ENCODE measurements around the gene ERICH4. TPM values are rescaled to one million over a fixed set of nuclear protein-coding genes. Genes with fewer than 3 reads are reported as not detected.
"Not testable (repeated sequence)": the region's sequence is repeated elsewhere in the genome, so short reads cannot be mapped to it uniquely, and the experiment has no call there.

The ERICH4 gene
- total RNA-seq, 1 donor from 2014 or later = not detected

DNA sequence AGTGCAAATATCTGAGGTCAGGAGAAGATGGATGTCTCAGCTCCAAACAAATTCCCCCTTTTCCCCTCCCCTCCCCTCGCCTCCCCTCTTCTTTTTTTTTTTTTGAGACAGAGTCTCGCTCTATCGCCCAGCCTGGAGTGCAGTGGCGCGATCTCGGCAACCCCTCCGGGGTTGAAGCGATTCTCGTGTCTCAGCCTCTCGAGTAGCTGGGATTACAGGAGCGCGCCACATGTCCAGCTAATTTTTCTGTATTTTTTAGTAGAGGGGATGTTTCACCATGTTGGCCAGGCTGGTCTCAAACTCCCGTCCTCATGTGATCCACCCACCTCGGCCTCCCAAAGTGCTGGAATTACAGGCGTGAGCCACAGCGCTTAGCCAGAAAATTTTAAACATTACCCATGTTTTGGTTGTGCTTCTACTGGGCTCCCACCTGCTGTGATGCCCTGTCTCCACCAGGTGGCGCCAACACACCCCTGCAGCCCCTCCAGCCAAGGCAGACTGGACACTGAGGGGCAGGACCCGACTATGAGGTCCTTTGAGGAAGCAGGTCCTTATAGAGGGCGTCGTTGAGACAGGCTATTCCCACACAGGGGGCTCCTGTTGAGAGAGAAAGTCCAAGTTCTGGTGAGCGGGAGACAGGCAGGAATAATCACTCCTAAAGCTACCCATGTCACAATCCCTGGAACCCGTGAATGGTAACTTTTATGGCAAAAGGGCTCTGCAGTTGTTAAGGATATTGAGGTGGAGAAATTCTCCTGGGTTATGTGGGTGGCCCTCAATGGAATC, 6.3 kb downstream of the ERICH4 start:
- Mint-ChIP-seq H3K27ac (no peak overlapping the region), H3K4me1 (ENCODE audit: low read depth) (peaks cover 15% of the 10 kb centered on the region), H3K9me3 (no peaks in the 10 kb centered on the region), H3K36me3 (ENCODE audit: low read depth) (no peaks in the 10 kb centered on the region), H3K4me3 (peak overlapping the region; percentile 81), H3K27me3 (ENCODE audit: insufficient read depth) (peaks cover 14% of the 10 kb centered on the region)
- intact Hi-C loops (cut with micrococcal nuclease) = loop anchor here (1.0 to 10.0 kb wide), 7 partner anchors 10 to 244 kb away; partner anchors contain the start of gene DMAC2
- DNase-seq (ENCODE audit: low spot score) = peak; percentile 60

DNA sequence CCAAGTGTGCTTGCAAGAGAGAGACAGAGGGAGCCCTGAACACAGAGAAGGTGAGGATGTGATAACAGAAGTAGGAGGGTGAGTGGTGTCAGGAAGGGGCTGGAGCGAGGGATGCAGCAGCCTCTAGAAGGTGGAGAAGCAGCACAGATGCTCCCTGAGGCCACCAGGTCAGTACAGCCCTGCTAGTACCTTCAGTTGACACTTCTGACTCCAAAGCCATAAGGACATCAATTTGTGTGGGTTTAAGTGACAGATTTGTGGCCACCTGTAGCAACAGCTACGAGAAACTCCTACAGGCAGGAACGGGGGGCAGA, 6.9 kb downstream of the ERICH4 start:
- H3K36me3 Mint-ChIP-seq (ENCODE audit: low read depth) = no peaks in the 10 kb centered on the region
- no peak overlapping the region for H3K27ac Mint-ChIP-seq
- intact Hi-C loops (cut with micrococcal nuclease) = loop anchor here (1.0 to 10.0 kb wide), 7 partner anchors 11 to 245 kb away; partner anchors contain the start of gene DMAC2
- H3K27me3 Mint-ChIP-seq (ENCODE audit: insufficient read depth) = peaks cover 14% of the 10 kb centered on the region
- DNase-seq (ENCODE audit: low spot score) = no peak
- H3K4me3 Mint-ChIP-seq = no peak overlapping the region
- H3K9me3 Mint-ChIP-seq = no peaks in the 10 kb centered on the region
- H3K4me1 Mint-ChIP-seq (ENCODE audit: low read depth) = peaks cover 19% of the 10 kb centered on the region

- H3K27ac Mint-ChIP-seq = no peak overlapping the region
- no peak overlapping the region for H3K4me3 Mint-ChIP-seq
- peaks cover 8% of the 10 kb centered on the region for H3K27me3 Mint-ChIP-seq (ENCODE audit: insufficient read depth)
- peaks cover 43% of the 10 kb centered on the region for H3K4me1 Mint-ChIP-seq (ENCODE audit: low read depth)
- intact Hi-C loops (cut with micrococcal nuclease) = no loop called here
- H3K36me3 Mint-ChIP-seq (ENCODE audit: low read depth) = no peaks in the 10 kb centered on the region
- no peak for DNase-seq (ENCODE audit: low spot score)
- H3K9me3 Mint-ChIP-seq = no peaks in the 10 kb centered on the region
Observed at GRCh38 chr19:41452584-41453275, 9.8 kb downstream of the ERICH4 start.

GRCh38 chr19:41455936-41456335, 13.0 kb downstream of the ERICH4 start:
- Mint-ChIP-seq H3K27me3 (ENCODE audit: insufficient read depth) (peaks cover 11% of the 10 kb centered on the region), H3K4me3 (no peak overlapping the region), H3K27ac (no peak overlapping the region), H3K4me1 (ENCODE audit: low read depth) (peaks cover 42% of the 10 kb centered on the region), H3K36me3 (ENCODE audit: low read depth) (no peaks in the 10 kb centered on the region), H3K9me3 (no peaks in the 10 kb centered on the region)
- intact Hi-C loops (cut with micrococcal nuclease) = loop anchor here (5.0 kb wide), 1 partner anchor 66 kb away; no protein-coding TSS in a partner anchor
- no peak for DNase-seq (ENCODE audit: low spot score)

DNA sequence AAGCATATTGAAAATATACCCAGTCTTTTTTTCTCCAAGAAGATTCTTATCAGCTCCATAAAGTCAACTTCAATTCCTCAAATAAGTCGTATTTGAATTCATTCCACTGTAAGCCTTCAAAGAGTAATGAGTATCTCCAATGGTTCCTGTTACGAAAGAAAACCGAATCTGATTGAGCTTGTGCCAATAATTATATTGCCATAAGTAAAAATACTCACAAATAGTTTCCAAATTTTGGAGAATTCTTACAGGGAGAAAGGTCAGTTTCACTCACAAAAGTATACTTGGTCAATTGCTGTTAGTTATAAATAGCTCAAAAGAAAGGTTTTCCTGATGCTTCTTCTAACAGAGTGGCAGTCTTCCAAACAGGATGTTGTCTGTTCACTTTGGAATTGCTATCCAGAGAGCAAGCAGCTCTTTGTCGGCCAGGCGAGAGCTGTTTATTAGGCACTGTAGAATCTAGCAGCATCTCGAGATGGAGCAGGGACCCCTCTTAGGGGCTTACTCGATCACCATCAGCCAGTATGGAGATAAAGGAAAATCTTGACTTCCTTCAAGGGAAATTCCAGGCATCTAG, 13.5 kb downstream of the ERICH4 start:
- no peak for DNase-seq (ENCODE audit: low spot score)
- Mint-ChIP-seq H3K9me3 (no peaks in the 10 kb centered on the region), H3K27me3 (ENCODE audit: insufficient read depth) (peaks cover 11% of the 10 kb centered on the region), H3K4me1 (ENCODE audit: low read depth) (peaks cover 42% of the 10 kb centered on the region), H3K4me3 (peak overlapping the region; percentile 30), H3K36me3 (ENCODE audit: low read depth) (no peaks in the 10 kb centered on the region), H3K27ac (peak overlapping the region; percentile 18)
- intact Hi-C loops (cut with micrococcal nuclease) = loop anchor here (5.0 kb wide), 1 partner anchor 66 kb away; no protein-coding TSS in a partner anchor

- Mint-ChIP-seq H3K36me3 (ENCODE audit: low read depth) (no peaks in the 10 kb centered on the region), H3K9me3 (no peaks in the 10 kb centered on the region), H3K27me3 (ENCODE audit: insufficient read depth) (peaks cover 9% of the 10 kb centered on the region), H3K4me1 (ENCODE audit: low read depth) (peaks cover 42% of the 10 kb centered on the region), H3K27ac (peak overlapping the region; percentile 32), H3K4me3 (peak overlapping the region; percentile 7)
- no peak for DNase-seq (ENCODE audit: low spot score)
- intact Hi-C loops (cut with micrococcal nuclease) = loop anchor here (5.0 kb wide), 1 partner anchor 65 kb away; no protein-coding TSS in a partner anchor
Observed at GRCh38 chr19:41457241-41457640, 14.3 kb downstream of the ERICH4 start.

DNA sequence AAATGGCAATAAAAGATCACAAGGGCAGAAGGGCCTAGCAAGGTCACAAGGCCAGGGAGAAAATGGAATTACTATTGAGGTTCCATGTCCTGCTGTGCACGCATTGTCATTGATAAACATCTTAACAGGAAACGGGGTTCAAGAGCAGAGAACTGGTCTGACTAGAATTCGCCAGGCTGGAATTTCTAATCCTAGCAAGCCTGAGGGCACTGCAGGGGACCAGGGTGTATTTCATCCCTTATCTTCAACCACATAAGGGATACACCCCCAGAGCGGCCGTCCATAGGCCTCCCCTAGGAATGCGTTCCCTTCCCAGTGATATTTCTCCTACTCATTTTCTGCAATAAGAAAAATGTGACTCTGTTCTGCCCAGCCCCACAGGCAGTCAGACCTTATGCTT, 19.5 kb downstream of the ERICH4 start:
- intact Hi-C loops (cut with micrococcal nuclease) = no loop called here
- Mint-ChIP-seq H3K9me3 (no peaks in the 10 kb centered on the region), H3K4me3 (no peak overlapping the region), H3K4me1 (ENCODE audit: low read depth) (peaks cover 30% of the 10 kb centered on the region), H3K36me3 (ENCODE audit: low read depth) (no peaks in the 10 kb centered on the region), H3K27me3 (ENCODE audit: insufficient read depth) (peaks cover 20% of the 10 kb centered on the region), H3K27ac (no peak overlapping the region)
- DNase-seq (ENCODE audit: low spot score) = no peak

GRCh38 chr19:41463257-41464256, 20.6 kb downstream of the ERICH4 start:
- peaks cover 20% of the 10 kb centered on the region for H3K4me1 Mint-ChIP-seq (ENCODE audit: low read depth)
- peak overlapping the region; percentile 37 for H3K27ac Mint-ChIP-seq
- H3K27me3 Mint-ChIP-seq (ENCODE audit: insufficient read depth) = peaks cover 25% of the 10 kb centered on the region
- H3K36me3 Mint-ChIP-seq (ENCODE audit: low read depth); DNase-seq (ENCODE audit: low spot score); intact Hi-C loops (cut with micrococcal nuclease); H3K9me3 Mint-ChIP-seq: not testable (repeated sequence)
- H3K4me3 Mint-ChIP-seq = peak overlapping the region; percentile 32

DNA sequence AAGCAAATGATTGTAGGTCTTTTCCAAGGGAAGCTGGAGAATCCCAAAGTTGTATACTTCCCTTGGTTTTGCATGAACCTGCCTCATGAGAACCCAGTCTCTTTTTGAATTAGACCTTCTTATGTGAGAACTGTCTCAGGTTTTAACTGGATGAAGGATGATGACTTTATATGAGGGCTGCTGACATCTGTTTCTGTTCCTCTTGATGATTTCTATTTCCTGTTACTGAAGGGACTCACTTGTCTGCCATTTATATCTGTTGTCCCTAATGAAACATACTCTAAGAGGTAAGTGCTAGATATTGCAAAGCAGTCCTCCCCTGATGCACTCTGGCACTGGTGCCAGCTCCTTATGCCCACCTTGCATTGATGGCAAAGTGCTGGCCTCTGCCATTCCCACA, 33.6 kb downstream of the ERICH4 start:
- H3K27me3 Mint-ChIP-seq (ENCODE audit: insufficient read depth) = peaks cover 26% of the 10 kb centered on the region
- H3K4me1 Mint-ChIP-seq (ENCODE audit: low read depth) = no peaks in the 10 kb centered on the region
- DNase-seq (ENCODE audit: low spot score) = no peak
- no peak overlapping the region for H3K4me3 Mint-ChIP-seq
- intact Hi-C loops (cut with micrococcal nuclease) = no loop called here
- no peaks in the 10 kb centered on the region for H3K36me3 Mint-ChIP-seq (ENCODE audit: low read depth)
- no peak overlapping the region for H3K27ac Mint-ChIP-seq
- no peaks in the 10 kb centered on the region for H3K9me3 Mint-ChIP-seq

GRCh38 chr19:41478171-41478570, 35.2 kb downstream of the ERICH4 start:
- no peak overlapping the region for H3K4me3 Mint-ChIP-seq
- peaks cover 26% of the 10 kb centered on the region for H3K27me3 Mint-ChIP-seq (ENCODE audit: insufficient read depth)
- H3K27ac Mint-ChIP-seq = no peak overlapping the region
- no peak for DNase-seq (ENCODE audit: low spot score)
- intact Hi-C loops (cut with micrococcal nuclease) = no loop called here
- no peaks in the 10 kb centered on the region for H3K4me1 Mint-ChIP-seq (ENCODE audit: low read depth)
- H3K9me3 Mint-ChIP-seq = no peaks in the 10 kb centered on the region
- H3K36me3 Mint-ChIP-seq (ENCODE audit: low read depth) = no peaks in the 10 kb centered on the region

- no peaks in the 10 kb centered on the region for H3K4me1 Mint-ChIP-seq (ENCODE audit: low read depth)
- H3K9me3 Mint-ChIP-seq = no peaks in the 10 kb centered on the region
- peaks cover 26% of the 10 kb centered on the region for H3K27me3 Mint-ChIP-seq (ENCODE audit: insufficient read depth)
- no peaks in the 10 kb centered on the region for H3K36me3 Mint-ChIP-seq (ENCODE audit: low read depth)
- H3K27ac Mint-ChIP-seq = no peak overlapping the region
- H3K4me3 Mint-ChIP-seq = no peak overlapping the region
- intact Hi-C loops (cut with micrococcal nuclease) = no loop called here
- DNase-seq (ENCODE audit: low spot score) = no peak
Observed at GRCh38 chr19:41478875-41479756, 36.2 kb downstream of the ERICH4 start.

All from activated T-helper 1 cell treated with anti-CD3 and anti-CD28 coated beads, Interleukin-12 subunit alpha, Interleukin-12 subunit beta, Interleukin-2, Interleukin-4 antibody, amounts not matched to agents 30 ng/mL and 10 ng/mL and 1 ng/mL, durations not matched to agents 14 hours and 24 hours and 36 hours (primary cell).